SK-N-MC (cell line): ENCODE data around the gene ADGRG3.

ENCODE experiments used
- EZH2 ChIP-seq: fragments of 200-600 bp; sonication (generic); IDR thresholded peaks from one replicate; pipeline ENCODE4 v1.6.1; 2017; ENCODE audit warnings: antibody characterized with exemption
- FOXP2 ChIP-seq: optimal IDR thresholded peaks from 2 replicates; pipeline ENCODE3; 2011; ENCODE audit warnings: mild to moderate bottlenecking, moderate library complexity; ENCODE audit not compliant: insufficient read depth; ENCODE audit errors: extremely low read length, control extremely low read depth
- POLR2AphosphoS5 ChIP-seq: IDR thresholded peaks from 2 replicates; pipeline ENCODE4 v1.6.1; 2012; ENCODE audit warnings: mild to moderate bottlenecking, low read depth, low read length, borderline replicate concordance

GRCh38 chr16:57681950-57682728 lies 14.0 kb downstream of the ADGRG3 start:
- no peak for TF ChIP-seq EZH2
- TF ChIP-seq POLR2AphosphoS5 = no peak
- TF ChIP-seq FOXP2 = no peak
